Adrenal gland (tissue), 5 donors: Measurements from ENCODE around the gene MRPL54.

Source experiments
- POLR2A ChIP-seq, 2 donors: fragments of 450-650 bp; IDR thresholded peaks; one replicate each; pipeline ENCODE4 v1.6.1; 2017; ENCODE audit warnings: antibody characterized with exemption in 2 of 2, mild to moderate bottlenecking in 2 of 2, moderate library complexity in 1 of 2
- TF ChIP-seq, protein P1 (sequence below), 6 experiments: fragments of 450-650 bp in 4 of 6; fragments of 200-600 bp in 2 of 6; sonication (generic) in 1 of 6; IDR thresholded peaks; 1 replicate in 5 of 6; 2 replicates in 1 of 6; pipeline versions ENCODE4 v1.5.1 to v1.8.0; 2016 to 2021; ENCODE audit warnings: antibody characterized with exemption in 6 of 6, mild to moderate bottlenecking in 2 of 6, moderate library complexity in 1 of 6
- donor health status: DM: no; HTN: no; CAD: no.

GRCh38 chr19:3814648-3815047 lies 52.2 kb downstream of the MRPL54 start:
- TF ChIP-seq, protein P1, sequence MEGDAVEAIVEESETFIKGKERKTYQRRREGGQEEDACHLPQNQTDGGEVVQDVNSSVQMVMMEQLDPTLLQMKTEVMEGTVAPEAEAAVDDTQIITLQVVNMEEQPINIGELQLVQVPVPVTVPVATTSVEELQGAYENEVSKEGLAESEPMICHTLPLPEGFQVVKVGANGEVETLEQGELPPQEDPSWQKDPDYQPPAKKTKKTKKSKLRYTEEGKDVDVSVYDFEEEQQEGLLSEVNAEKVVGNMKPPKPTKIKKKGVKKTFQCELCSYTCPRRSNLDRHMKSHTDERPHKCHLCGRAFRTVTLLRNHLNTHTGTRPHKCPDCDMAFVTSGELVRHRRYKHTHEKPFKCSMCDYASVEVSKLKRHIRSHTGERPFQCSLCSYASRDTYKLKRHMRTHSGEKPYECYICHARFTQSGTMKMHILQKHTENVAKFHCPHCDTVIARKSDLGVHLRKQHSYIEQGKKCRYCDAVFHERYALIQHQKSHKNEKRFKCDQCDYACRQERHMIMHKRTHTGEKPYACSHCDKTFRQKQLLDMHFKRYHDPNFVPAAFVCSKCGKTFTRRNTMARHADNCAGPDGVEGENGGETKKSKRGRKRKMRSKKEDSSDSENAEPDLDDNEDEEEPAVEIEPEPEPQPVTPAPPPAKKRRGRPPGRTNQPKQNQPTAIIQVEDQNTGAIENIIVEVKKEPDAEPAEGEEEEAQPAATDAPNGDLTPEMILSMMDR (IDR thresholded peaks at IDR 0.05): no peak
- TF ChIP-seq POLR2A (IDR thresholded peaks at IDR 0.05): no peak
